Stomach (tissue), 4 donors: ENCODE results near the gene EMCN.
A peak's percentile ranks its signal among the peaks of the same experiment; 100 is the strongest.

Source experiments
- CTCF ChIP-seq, 7 experiments: fragments of 450-650 bp in 4 of 7; fragments of 200-600 bp in 3 of 7; sonication (generic) in 3 of 7; IDR thresholded peaks; one replicate each; pipeline ENCODE4 v1.5.1; 2016 to 2019; ENCODE audit warnings: antibody characterized with exemption in 7 of 7, control low read depth in 2 of 7, mild to moderate bottlenecking in 1 of 7
- POLR2A ChIP-seq, 4 donors: fragments of 450-650 bp; IDR thresholded peaks; one replicate each; pipeline ENCODE4 v1.6.1; 2016; ENCODE audit warnings: antibody characterized with exemption in 4 of 4, control low read depth in 2 of 4, mild to moderate bottlenecking in 1 of 4, moderate library complexity in 1 of 4

- TF ChIP-seq CTCF (IDR thresholded peaks at IDR 0.05): peak in 4 of 7 experiments; percentile 21 to 41 (median 35)
- TF ChIP-seq POLR2A (IDR thresholded peaks at IDR 0.05): no peak
These were observed 96.4 kb downstream of the EMCN start for GRCh38 chr4:100421361-100421978.
